ENCODE measurements around the gene MAGEB3. TPM values are rescaled to one million over a fixed set of nuclear protein-coding genes. Genes with fewer than 3 reads are reported as not detected.
"Not testable (repeated sequence)": the region's sequence is repeated elsewhere in the genome, so short reads cannot be mapped to it uniquely, and the experiment has no call there.

MAGEB3 gene, protein sequence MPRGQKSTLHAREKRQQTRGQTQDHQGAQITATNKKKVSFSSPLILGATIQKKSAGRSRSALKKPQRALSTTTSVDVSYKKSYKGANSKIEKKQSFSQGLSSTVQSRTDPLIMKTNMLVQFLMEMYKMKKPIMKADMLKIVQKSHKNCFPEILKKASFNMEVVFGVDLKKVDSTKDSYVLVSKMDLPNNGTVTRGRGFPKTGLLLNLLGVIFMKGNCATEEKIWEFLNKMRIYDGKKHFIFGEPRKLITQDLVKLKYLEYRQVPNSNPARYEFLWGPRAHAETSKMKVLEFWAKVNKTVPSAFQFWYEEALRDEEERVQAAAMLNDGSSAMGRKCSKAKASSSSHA
- total RNA-seq: not detected in 2 replicates

- DNase-seq (ENCODE audit: extremely low read depth, low read depth, low spot score): no peak
Measured at GRCh38 chrX:30230395-30230794, at the start of gene MAGEB3. MAGEB3 (plus strand) TSS chrX:30230657; CDS start chrX:30235925, 5,268 bp downstream.

GRCh38 chrX:30181353-30181752 is 49.1 kb upstream of the MAGEB3 start:
- DNase-seq (ENCODE audit: extremely low read depth, low read depth, low spot score): no peak

DNA sequence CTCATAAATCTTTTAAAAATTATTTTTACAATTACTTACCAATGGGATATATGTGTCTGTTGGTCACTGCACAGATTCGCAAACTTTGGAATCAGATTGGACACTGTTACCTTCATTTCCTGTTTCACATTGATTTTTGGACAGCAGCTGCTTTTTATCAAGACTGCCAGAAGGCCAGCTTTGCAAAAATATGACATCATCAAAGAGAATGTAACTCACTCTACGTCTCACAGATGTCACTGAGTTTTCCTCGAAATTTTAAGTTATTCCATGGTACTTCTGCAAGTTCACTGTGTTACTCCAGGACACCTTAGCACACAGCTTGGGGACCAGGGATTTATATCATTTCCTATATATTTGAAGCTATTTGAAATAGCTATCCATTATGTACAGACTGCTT is 46.9 kb upstream of the MAGEB3 start:
- no peak for DNase-seq (ENCODE audit: extremely low read depth, low read depth, low spot score)

GRCh38 chrX:30190426-30190825 is 40.0 kb upstream of the MAGEB3 start:
- DNase-seq (ENCODE audit: extremely low read depth, low read depth, low spot score): no peak

- DNase-seq (ENCODE audit: extremely low read depth, low read depth, low spot score): not testable (repeated sequence)
Measured at GRCh38 chrX:30193910-30194309, 36.5 kb upstream of the MAGEB3 start.

GRCh38 chrX:30196322-30196721 is 34.1 kb upstream of the MAGEB3 start:
- DNase-seq (ENCODE audit: extremely low read depth, low read depth, low spot score): no peak

GRCh38 chrX:30212172-30212571 is 18.3 kb upstream of the MAGEB3 start:
- DNase-seq (ENCODE audit: extremely low read depth, low read depth, low spot score): no peak

GRCh38 chrX:30215357-30215843 is 15.1 kb upstream of the MAGEB3 start, which contains the start of gene MAGEB2:
MAGEB2 (plus strand) TSS chrX:30215563; CDS start chrX:30218581, 3,018 bp downstream.
- DNase-seq (ENCODE audit: extremely low read depth, low read depth, low spot score): no peak

- DNase-seq (ENCODE audit: extremely low read depth, low read depth, low spot score): no peak
Measured at GRCh38 chrX:30217465-30217864, 13.0 kb upstream of the MAGEB3 start.

- DNase-seq (ENCODE audit: extremely low read depth, low read depth, low spot score): no peak
Measured at GRCh38 chrX:30219372-30219771, 11.1 kb upstream of the MAGEB3 start.

GRCh38 chrX:30220661-30221060 is 9.8 kb upstream of the MAGEB3 start:
- DNase-seq (ENCODE audit: extremely low read depth, low read depth, low spot score): no peak

DNA sequence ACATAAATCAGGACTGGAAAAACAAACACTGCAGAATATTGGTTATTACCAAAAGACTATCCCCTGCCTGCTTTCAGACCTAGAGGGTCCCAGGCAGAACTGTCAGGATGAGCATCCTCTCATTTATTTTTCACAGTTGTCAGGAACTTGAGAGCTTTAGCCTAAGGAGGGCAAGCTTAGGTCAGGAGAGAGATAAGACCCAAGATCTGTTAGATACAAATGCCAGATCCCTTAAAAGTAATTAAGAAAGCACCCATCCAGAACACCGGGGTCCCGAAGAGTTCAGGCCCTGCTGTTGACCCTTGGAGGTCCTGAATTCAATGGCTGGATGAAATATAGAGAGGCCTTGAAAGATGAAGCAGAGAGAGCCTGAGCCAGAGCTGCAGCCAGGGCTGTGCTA is 5.9 kb upstream of the MAGEB3 start:
- DNase-seq (ENCODE audit: extremely low read depth, low read depth, low spot score): no peak

- no peak for DNase-seq (ENCODE audit: extremely low read depth, low read depth, low spot score)
Measured at GRCh38 chrX:30228526-30228925, 1.9 kb upstream of the MAGEB3 start.

DNA sequence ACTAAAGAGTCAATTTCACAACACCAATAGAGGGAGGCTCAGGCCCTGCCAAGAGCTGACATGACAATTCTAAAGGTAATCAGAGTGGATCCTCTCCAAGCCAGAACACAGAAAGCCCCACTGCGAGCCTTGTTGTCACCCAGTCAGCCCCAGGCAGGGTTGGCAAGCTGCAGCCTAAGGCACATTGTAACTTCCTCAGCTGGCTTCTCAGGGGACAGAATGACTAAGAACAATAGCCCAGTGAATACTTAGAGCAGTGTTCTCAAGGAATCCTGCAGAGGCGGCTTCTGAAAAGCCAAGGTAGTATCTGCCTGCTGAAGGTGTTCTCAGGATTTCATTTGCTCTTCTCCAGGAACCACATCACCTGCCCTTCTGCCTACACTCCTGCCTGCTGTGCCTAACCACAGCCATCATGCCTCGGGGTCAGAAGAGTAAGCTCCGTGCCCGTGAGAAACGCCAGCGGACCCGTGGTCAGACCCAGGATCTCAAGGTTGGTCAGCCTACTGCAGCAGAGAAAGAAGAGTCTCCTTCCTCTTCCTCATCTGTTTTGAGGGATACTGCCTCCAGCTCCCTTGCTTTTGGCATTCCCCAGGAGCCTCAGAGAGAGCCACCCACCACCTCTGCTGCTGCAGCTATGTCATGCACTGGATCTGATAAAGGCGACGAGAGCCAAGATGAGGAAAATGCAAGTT is 11.4 kb downstream of the MAGEB3 start, which contains the start of gene MAGEB4:
TSS of gene MAGEB4 (plus strand) at position 277 of the 692 bp plus-strand sequence. CDS start at position 413, 136 bp downstream.
- DNase-seq (ENCODE audit: extremely low read depth, low read depth, low spot score): no peak

DNA sequence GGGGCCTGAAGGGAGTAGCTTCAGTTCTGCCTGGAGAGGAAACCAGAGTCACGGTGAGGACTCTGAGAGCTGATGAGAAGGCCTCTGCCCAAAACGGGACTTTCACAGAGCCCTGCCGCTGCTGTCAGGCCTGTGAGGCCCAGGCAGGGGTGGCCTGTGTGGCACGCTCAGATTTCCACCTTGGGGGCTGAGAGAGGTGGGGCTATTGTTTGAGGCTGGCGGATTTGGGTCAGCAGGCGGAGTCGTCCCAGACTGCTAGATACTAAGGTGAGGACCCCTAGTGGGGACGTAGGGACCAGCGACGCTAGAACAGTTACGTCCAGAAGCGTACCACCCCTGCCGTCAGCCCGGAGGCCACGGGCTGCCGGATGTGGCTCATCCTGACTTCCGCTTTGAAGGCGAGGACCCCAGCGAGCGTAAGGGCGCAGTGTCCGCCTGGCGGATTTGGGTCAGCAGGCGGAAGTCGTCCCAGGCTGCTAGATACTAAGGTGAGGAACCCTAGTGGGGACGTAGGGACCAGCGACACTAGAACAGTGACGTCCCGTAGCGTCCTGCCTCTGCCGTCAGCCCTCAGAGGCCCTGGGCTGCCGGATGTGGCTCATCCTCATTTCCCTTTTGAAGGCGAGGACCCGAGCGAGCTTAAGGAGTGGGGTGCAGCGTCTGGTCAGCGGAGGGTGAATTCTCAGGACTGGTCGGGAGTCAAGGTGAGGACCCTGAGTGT is 16.5 kb downstream of the MAGEB3 start, which contains the start of gene MAGEB1:
TSS of gene MAGEB1 (plus strand) at position 378 of the 721 bp plus-strand sequence. CDS start 3,348 bp downstream, outside the sequence.
- no peak for DNase-seq (ENCODE audit: extremely low read depth, low read depth, low spot score)

- DNase-seq (ENCODE audit: extremely low read depth, low read depth, low spot score): no peak
Measured at GRCh38 chrX:30248854-30249253, 18.4 kb downstream of the MAGEB3 start.

DNA sequence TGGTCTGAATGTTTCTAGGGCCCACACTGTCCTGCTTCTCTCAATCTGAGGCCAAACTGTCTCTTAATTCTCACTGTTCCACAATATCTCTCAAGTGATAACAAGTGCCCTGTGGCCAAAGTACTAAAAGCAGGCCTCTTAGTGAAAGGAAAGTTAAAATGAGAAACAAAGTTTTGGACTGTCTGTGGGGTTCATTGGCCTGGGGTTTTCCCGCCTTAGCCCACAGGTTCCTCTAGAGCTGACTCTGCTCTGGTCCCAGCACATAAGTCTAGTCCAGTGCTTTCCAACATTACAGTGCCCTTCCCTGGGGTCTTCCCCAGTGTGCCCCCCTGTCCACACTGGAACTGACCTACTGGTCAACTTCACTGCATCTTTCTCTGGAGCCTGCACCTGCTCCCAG is 22.8 kb downstream of the MAGEB3 start:
- no peak for DNase-seq (ENCODE audit: extremely low read depth, low read depth, low spot score)

- no peak for DNase-seq (ENCODE audit: extremely low read depth, low read depth, low spot score)
Measured at GRCh38 chrX:30259927-30260326, 29.5 kb downstream of the MAGEB3 start.

DNA sequence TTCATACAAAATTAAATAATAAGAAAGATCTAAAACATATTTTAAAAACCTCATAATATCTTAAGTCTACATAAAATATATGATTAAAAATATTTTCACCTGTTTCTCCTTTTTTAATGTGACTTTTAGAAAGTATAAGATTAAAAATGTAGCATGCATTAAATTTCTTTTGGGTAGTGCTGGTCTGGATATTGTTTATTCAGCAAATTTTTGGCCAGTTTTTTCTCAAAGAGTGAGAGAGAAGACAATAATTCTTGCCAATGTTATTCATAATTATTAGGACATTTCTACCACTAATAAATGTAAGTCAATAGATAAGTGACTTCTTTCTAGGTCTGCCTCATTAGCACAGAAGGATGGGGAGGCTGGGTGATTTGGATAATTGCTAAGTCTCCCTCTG is 30.6 kb downstream of the MAGEB3 start:
- DNase-seq (ENCODE audit: extremely low read depth, low read depth, low spot score): no peak

- DNase-seq (ENCODE audit: extremely low read depth, low read depth, low spot score): no peak
Measured at GRCh38 chrX:30262763-30263162, 32.3 kb downstream of the MAGEB3 start.

DNA sequence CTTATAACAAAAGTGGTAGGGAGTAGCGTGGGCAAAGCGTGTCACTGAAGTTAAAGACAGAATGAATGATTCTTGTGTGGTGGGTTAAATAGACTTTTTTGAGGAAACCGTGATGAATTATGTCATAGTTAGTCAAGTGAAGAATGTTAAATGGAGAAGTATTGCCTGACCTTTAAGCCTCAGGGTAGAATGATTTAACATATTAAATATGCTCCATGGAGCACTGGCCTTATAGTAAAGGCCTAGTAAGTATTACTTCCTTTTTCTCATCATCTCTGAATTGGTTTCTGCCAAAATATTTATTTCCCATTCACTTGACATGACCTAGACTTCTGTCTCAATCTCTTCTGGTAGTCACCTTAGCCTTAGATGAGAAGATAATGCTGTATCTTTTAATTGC is 40.2 kb downstream of the MAGEB3 start:
- DNase-seq (ENCODE audit: extremely low read depth, low read depth, low spot score): no peak
